Mesendoderm (in vitro differentiated cells): Measurements from ENCODE around the gene CCDC97.

Experiments
- DNase-seq: peaks from one replicate; pipeline ENCODE4 v3.0.0; 2013
- H2AK5ac ChIP-seq: 2 replicates; pipeline ENCODE4 v1.6.1; 2013; ENCODE audit warnings: low read length, inconsistent platforms
- H2BK120ac ChIP-seq: 2 replicates; pipeline ENCODE4 v1.6.1; 2013; ENCODE audit warnings: low read depth, mild to moderate bottlenecking, low read length, moderate library complexity, mixed read lengths
- H2BK15ac ChIP-seq: replicated peaks from 2 replicates; pipeline ENCODE4 v1.6.1; 2013; ENCODE audit warnings: low read depth, mild to moderate bottlenecking, moderate library complexity
- H2BK5ac ChIP-seq: 2 replicates; pipeline ENCODE4 v1.6.1; 2013; ENCODE audit warnings: low read length, inconsistent platforms
- H3K18ac ChIP-seq: 2 replicates; pipeline ENCODE4 v1.6.1; 2013; ENCODE audit warnings: mild to moderate bottlenecking, low read length, mixed read lengths
- H3K23ac ChIP-seq: one replicate; pipeline ENCODE4 v1.6.1; 2013; ENCODE audit warnings: low read length
- H3K27ac ChIP-seq: 2 replicates; pipeline ENCODE4 v1.5.1; 2013; ENCODE audit warnings: low read depth, mild to moderate bottlenecking, inconsistent platforms, low read length, moderate library complexity
- H3K27me3 ChIP-seq: 2 replicates; pipeline ENCODE4 v1.6.1; 2013; ENCODE audit warnings: low read length, control low read depth, mild to moderate bottlenecking, inconsistent platforms; ENCODE audit not compliant: insufficient read depth, poor library complexity
- H3K36me3 ChIP-seq: 2 replicates; pipeline ENCODE4 v1.6.1; 2013; ENCODE audit warnings: low read length, inconsistent platforms; ENCODE audit not compliant: control insufficient read depth, insufficient read depth
- H3K4ac ChIP-seq: one replicate; pipeline ENCODE4 v1.6.1; 2013; ENCODE audit warnings: low read depth, mild to moderate bottlenecking, low read length, moderate library complexity
- H3K4me1 ChIP-seq: 2 replicates; pipeline ENCODE4 v1.6.1; 2013; ENCODE audit warnings: low read depth, low read length, inconsistent platforms; ENCODE audit not compliant: control insufficient read depth
- H3K4me2 ChIP-seq: 2 replicates; pipeline ENCODE4 v1.6.1; 2013; ENCODE audit warnings: low read length
- H3K4me3 ChIP-seq: 2 replicates; pipeline ENCODE4 v1.5.1; 2013; ENCODE audit warnings: mild to moderate bottlenecking, low read length
- H3K56ac ChIP-seq: one replicate; pipeline ENCODE4 v1.6.1; 2013; ENCODE audit warnings: low read length
- H3K79me1 ChIP-seq: 2 replicates; pipeline ENCODE4 v1.6.1; 2013; ENCODE audit warnings: low read length, inconsistent platforms
- H3K79me2 ChIP-seq: 2 replicates; pipeline ENCODE4 v1.6.1; 2013; ENCODE audit warnings: mild to moderate bottlenecking, low read length; ENCODE audit not compliant: control insufficient read depth, insufficient read depth
- H3K9ac ChIP-seq: 2 replicates; pipeline ENCODE4 v1.6.1; 2013; ENCODE audit warnings: low read length, inconsistent platforms
- H4K5ac ChIP-seq: one replicate; pipeline ENCODE4 v1.6.1; 2013; ENCODE audit warnings: low read length
- H4K8ac ChIP-seq: one replicate; pipeline ENCODE4 v1.6.1; 2013; ENCODE audit warnings: low read depth, mild to moderate bottlenecking, control low read depth, low read length, moderate library complexity
- WGBS: extraction: QIAGEN DNeasy Blood & Tissue Kit; methylation state at CpG from one replicate; pipeline ENCODE4 v1.1.7; 2013; ENCODE audit warnings: low lambda C conversion rate, missing lambda C conversion rate; ENCODE audit not compliant: insufficient coverage; ENCODE audit errors: extremely low coverage; 5-methylcytosine and 5-hydroxymethylcytosine counted together

Gene CCDC97

DNA sequence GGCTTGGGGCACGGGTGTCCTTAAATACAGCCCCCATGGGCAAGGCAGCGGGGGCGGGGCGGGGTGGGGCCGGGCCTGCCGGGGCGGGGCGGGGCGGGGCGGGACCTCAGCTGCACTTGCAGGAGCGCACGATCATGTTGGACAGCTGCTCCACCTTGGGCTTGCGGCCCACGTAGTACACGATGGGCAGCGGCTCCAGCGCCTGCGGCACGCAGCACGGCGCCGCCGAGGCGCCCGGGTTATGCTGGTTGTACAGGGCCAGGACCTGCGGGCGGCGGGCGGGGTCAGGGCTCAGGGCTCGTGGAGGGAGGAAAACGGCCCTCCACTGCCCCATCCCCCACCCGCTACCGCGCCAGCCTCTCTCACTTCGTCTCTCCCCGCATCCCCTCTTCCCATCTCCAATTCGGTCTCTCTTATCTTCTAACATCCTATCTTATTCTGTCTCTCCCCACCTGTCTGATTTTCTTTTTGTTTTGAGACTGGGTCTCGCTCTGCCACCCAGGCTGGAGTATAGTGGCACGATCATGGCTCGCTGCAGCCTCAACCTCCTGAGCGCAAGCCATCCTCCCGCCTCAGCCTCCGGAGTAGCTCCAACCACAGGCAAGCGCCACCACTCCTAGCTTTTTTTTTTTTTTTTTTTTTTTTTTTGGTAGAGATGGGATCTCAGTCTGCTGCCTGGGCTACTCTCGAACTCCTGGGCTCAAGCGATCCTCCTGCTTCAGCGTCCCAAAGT, 21.1 kb downstream of the CCDC97 start:
- Histone ChIP-seq H3K27ac (no peak overlapping the region), H3K9ac (no peak overlapping the region), H3K18ac (no peak overlapping the region), H3K4me2 (no peak overlapping the region), H4K5ac (no peak overlapping the region), H2BK5ac (no peak overlapping the region), H2BK120ac (no peak overlapping the region), H3K23ac (no peak overlapping the region), H2BK15ac (no peak overlapping the region), H3K4ac (no peak overlapping the region), H3K79me1 (peaks cover 2% of the 10 kb centered on the region), H4K8ac (no peak overlapping the region), H3K56ac (no peak overlapping the region), H2AK5ac (no peak overlapping the region), H3K4me1 (peaks cover 15% of the 10 kb centered on the region), H3K79me2 (peaks cover 2% of the 10 kb centered on the region), H3K4me3 (no peak overlapping the region), H3K36me3 (peaks cover 3% of the 10 kb centered on the region), H3K27me3 (no peaks in the 10 kb centered on the region)
- no CpG with 5 or more reads among the region's 47 CpGs for WGBS
- no peak for DNase-seq

DNA sequence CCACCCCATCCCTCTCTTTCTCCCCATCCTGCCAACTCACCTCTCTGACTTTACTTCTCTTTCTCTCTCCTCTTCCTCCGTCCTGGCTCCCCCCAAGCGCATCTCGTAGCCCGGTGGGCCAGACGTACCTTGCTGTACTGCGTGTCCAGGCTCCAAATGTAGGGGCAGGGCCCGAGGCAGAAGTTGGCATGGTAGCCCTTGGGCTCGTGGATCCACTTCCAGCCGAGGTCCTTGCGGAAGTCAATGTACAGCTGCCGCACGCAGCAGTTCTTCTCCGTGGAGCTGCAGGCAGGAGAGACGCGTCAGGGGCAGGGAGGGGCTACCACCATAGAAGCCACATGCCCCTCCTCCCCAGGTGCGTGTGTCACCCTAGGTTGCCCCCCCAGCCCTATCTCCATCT, 22.0 kb downstream of the CCDC97 start:
- no peak for DNase-seq
- Histone ChIP-seq H3K79me1 (peaks cover 2% of the 10 kb centered on the region), H3K79me2 (no peaks in the 10 kb centered on the region), H3K4me1 (peaks cover 9% of the 10 kb centered on the region), H3K4ac (no peak overlapping the region), H2BK15ac (no peak overlapping the region), H4K8ac (no peak overlapping the region), H3K27ac (no peak overlapping the region), H2AK5ac (no peak overlapping the region), H3K4me2 (no peak overlapping the region), H3K9ac (peak overlapping the region; percentile 16), H2BK120ac (no peak overlapping the region), H3K18ac (no peak overlapping the region), H4K5ac (no peak overlapping the region), H3K4me3 (no peak overlapping the region), H3K23ac (peak overlapping the region; percentile 73), H3K56ac (peak overlapping the region; percentile 52), H3K36me3 (peaks cover 3% of the 10 kb centered on the region), H3K27me3 (no peaks in the 10 kb centered on the region), H2BK5ac (no peak overlapping the region)
- WGBS = no CpG with 5 or more reads among the region's 16 CpGs

DNA sequence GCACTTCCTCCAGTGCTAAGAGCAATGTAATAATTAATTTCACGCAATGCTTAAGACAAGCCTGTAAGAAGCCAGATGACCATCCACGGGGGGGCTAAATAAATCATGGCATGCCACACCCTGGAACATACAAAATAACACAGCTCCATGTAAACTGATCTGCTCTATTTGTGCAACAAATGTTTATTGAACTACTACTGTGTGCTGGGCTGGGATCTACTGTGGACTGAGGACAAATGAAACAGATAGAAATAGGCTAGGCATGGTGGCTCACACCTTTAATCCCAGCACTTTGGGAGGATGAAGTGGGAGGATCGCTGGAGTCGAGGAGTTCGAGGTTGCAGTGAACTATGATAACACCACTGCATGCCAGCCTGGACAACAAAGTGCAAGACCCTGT, 22.5 kb downstream of the CCDC97 start:
- Histone ChIP-seq H3K23ac (no peak overlapping the region), H3K9ac (no peak overlapping the region), H3K18ac (no peak overlapping the region), H2AK5ac (no peak overlapping the region), H3K4ac (no peak overlapping the region), H3K79me1 (no peaks in the 10 kb centered on the region), H2BK15ac (no peak overlapping the region), H3K36me3 (peaks cover 3% of the 10 kb centered on the region), H3K27ac (no peak overlapping the region), H3K4me1 (peaks cover 6% of the 10 kb centered on the region), H3K27me3 (no peaks in the 10 kb centered on the region), H2BK5ac (no peak overlapping the region), H3K4me2 (no peak overlapping the region), H4K5ac (no peak overlapping the region), H3K4me3 (no peak overlapping the region), H2BK120ac (no peak overlapping the region), H4K8ac (no peak overlapping the region), H3K56ac (no peak overlapping the region), H3K79me2 (no peaks in the 10 kb centered on the region)
- WGBS = no CpG with 5 or more reads among the region's 5 CpGs
- no peak for DNase-seq

DNA sequence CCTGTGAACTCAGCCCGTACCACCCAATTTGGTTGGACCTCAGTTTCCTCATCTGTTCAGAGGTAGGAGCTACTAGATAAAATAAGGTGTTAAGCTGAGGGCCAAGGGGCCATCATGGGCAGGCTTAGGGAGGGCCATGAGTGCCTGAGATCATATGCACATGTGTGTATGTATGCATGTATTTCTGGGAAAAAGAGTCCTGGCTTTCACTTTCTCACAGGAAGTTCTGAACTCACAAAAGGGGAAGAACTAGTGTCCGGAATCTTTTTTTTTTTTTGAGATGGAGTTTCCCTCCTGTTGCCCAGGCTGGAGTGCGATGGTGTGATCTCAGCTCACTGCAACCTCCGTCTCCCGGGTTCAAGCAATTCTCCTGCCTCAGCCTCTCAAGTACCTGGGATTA, 24.8 kb downstream of the CCDC97 start:
- Histone ChIP-seq H3K27me3 (no peaks in the 10 kb centered on the region), H3K4me2 (no peak overlapping the region), H3K9ac (no peak overlapping the region), H3K4me1 (peaks cover 2% of the 10 kb centered on the region), H3K23ac (no peak overlapping the region), H3K27ac (no peak overlapping the region), H4K8ac (no peak overlapping the region), H3K56ac (no peak overlapping the region), H3K4me3 (no peak overlapping the region), H3K18ac (no peak overlapping the region), H2BK5ac (no peak overlapping the region), H3K79me2 (no peaks in the 10 kb centered on the region), H2BK15ac (no peak overlapping the region), H3K79me1 (no peaks in the 10 kb centered on the region), H3K36me3 (peaks cover 2% of the 10 kb centered on the region), H4K5ac (no peak overlapping the region), H2AK5ac (no peak overlapping the region), H3K4ac (no peak overlapping the region), H2BK120ac (no peak overlapping the region)
- DNase-seq = no peak
- no CpG with 5 or more reads among the region's 5 CpGs for WGBS

DNA sequence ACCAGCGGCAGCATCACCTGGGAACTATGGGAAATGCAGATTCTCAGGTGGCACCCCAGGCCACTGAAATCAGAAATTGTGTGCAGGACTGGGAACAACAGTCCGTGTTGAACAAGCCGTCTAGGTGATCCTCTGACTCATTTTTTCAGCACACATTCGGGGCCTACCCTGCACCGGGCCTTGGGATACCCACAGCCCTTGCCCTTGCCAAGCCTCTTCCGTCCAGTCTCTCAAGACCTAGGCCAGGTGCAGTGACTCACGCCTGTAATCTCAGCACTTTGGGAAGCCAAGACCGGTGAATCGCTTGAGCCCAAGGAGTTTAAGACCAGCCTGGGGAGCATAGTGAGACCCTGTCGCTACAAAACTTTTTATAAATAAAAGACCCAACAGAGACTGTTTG, 25.5 kb downstream of the CCDC97 start:
- H3K9ac ChIP-seq = no peak overlapping the region
- H3K36me3 ChIP-seq = peaks cover 2% of the 10 kb centered on the region
- H3K4me1 ChIP-seq = peaks cover 2% of the 10 kb centered on the region
- no peaks in the 10 kb centered on the region for H3K27me3 ChIP-seq
- H3K79me2 ChIP-seq = no peaks in the 10 kb centered on the region
- no peak overlapping the region for H4K8ac ChIP-seq
- H3K27ac ChIP-seq = no peak overlapping the region
- no peak overlapping the region for H3K4me3 ChIP-seq
- no peaks in the 10 kb centered on the region for H3K79me1 ChIP-seq
- H2BK15ac ChIP-seq = no peak overlapping the region
- no CpG with 5 or more reads among the region's 10 CpGs for WGBS
- no peak overlapping the region for H2BK120ac ChIP-seq
- no peak for DNase-seq
- H2AK5ac ChIP-seq = no peak overlapping the region
- H3K23ac ChIP-seq = no peak overlapping the region
- H3K18ac ChIP-seq = no peak overlapping the region
- no peak overlapping the region for H3K4ac ChIP-seq
- no peak overlapping the region for H3K56ac ChIP-seq
- H3K4me2 ChIP-seq = no peak overlapping the region
- H2BK5ac ChIP-seq = no peak overlapping the region
- no peak overlapping the region for H4K5ac ChIP-seq

DNA sequence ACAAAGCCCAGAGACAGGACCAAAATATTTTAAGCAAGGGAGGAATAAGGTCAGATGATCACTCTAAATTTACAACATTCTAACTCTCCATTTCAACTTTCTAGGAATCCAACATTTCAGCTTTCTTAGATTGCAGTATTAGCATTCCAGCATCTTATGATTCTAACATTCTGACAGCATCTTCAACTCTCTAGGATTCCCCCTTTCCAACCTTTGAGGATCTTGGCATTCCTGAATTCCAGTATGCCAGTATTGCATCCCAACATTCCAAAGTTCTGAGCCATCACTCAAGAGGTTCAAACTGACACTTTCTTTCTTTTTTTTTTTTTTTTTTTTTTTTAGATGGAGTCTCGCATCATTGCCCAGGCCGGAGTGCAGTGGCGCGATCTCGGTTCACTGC, 30.0 kb downstream of the CCDC97 start:
- peaks cover 14% of the 10 kb centered on the region for H3K36me3 ChIP-seq
- no peak overlapping the region for H4K5ac ChIP-seq

More for the DNA sequence above, 30.0 kb downstream of the CCDC97 start:
- no peak overlapping the region for H4K8ac ChIP-seq
- H3K23ac ChIP-seq = no peak overlapping the region
- H3K4me2 ChIP-seq = no peak overlapping the region
- H2BK120ac ChIP-seq = no peak overlapping the region
- WGBS = no CpG with 5 or more reads among the region's 5 CpGs
- H3K27me3 ChIP-seq = no peaks in the 10 kb centered on the region
- H3K79me2 ChIP-seq = no peaks in the 10 kb centered on the region
- no peak overlapping the region for H3K4me3 ChIP-seq
- H2BK15ac ChIP-seq = no peak overlapping the region
- peak; percentile 86 for DNase-seq
- no peak overlapping the region for H3K18ac ChIP-seq
- no peak overlapping the region for H2AK5ac ChIP-seq
- H3K4ac ChIP-seq = no peak overlapping the region
- H2BK5ac ChIP-seq = no peak overlapping the region
- no peak overlapping the region for H3K56ac ChIP-seq
- no peaks in the 10 kb centered on the region for H3K79me1 ChIP-seq
- no peak overlapping the region for H3K27ac ChIP-seq
- no peak overlapping the region for H3K9ac ChIP-seq
- no peaks in the 10 kb centered on the region for H3K4me1 ChIP-seq
